K562 (cell line): Measurements from ENCODE around the gene ITGA2B. TPM values are rescaled to one million over a fixed set of nuclear protein-coding genes. Genes with fewer than 3 reads are reported as not detected.

Experiments used
- ARHGAP35 ChIP-seq: fragments of 450-650 bp; IDR thresholded peaks from 2 replicates; pipeline ENCODE4 v1.6.1; 2018; ENCODE audit not compliant: partially characterized antibody
- ARID2 ChIP-seq: fragments of 450-650 bp; IDR thresholded peaks from 2 replicates; pipeline ENCODE4 v1.6.1; 2017; ENCODE audit warnings: antibody characterized with exemption, mild to moderate bottlenecking
- DACH1 ChIP-seq: fragments of 450-650 bp; IDR thresholded peaks from 2 replicates; pipeline ENCODE4 v1.6.1; 2018; ENCODE audit not compliant: partially characterized antibody
- GABPB1 ChIP-seq: sonication (generic); formaldehyde crosslinking; IDR thresholded peaks from 2 replicates; pipeline ENCODE4 v1.8.0; 2022; ENCODE audit warnings: mild to moderate bottlenecking, missing genetic modification reagents
- ILK ChIP-seq: fragments of 450-650 bp; IDR thresholded peaks from 2 replicates; pipeline ENCODE4 v1.6.1; 2016; ENCODE audit warnings: missing genetic modification characterization, low read depth, mild to moderate bottlenecking, missing compliant biosample characterization, moderate library complexity, borderline replicate concordance
- JUN ChIP-seq, 2 experiments: sonication (generic) in 1 of 2; formaldehyde crosslinking in 1 of 2; IDR thresholded peaks; 2 replicates each; pipeline versions ENCODE4 v1.6.1 to v1.8.0; 2012 to 2022; ENCODE audit warnings: borderline replicate concordance in 2 of 2, mild to moderate bottlenecking in 2 of 2, improper control_type of control experiment in 1 of 2, low read depth in 1 of 2, low read length in 1 of 2, missing genetic modification reagents in 1 of 2
- NEUROD1 ChIP-seq: fragments of 150-350 bp; IDR thresholded peaks from 2 replicates; pipeline ENCODE4 v1.6.1; 2014; ENCODE audit warnings: borderline replicate concordance, low read length, low read depth; ENCODE audit not compliant: partially characterized antibody
- RHOXF2B ChIP-seq: fragments of 250-450 bp; sonication (Bioruptor Pico); conservative IDR thresholded peaks from 2 replicates; pipeline ENCODE4 v1.5.1; 2021
- ZNF165 ChIP-seq: fragments of 250-450 bp; sonication (Bioruptor Pico); IDR thresholded peaks from 2 replicates; pipeline ENCODE4 v1.4.0; 2020; ENCODE audit warnings: borderline replicate concordance
- polyA plus RNA-seq, 8 experiments: library from polyadenylated mRNA; depleted of rRNA in 4 of 8; stranded (reverse) in 5 of 8; unstranded in 3 of 8; fragments of >200 nt; fragmentation: Nextera tagmentation in 2 of 8; fragmentation: Illumina TruSeq in 1 of 8; extraction: Ambion mirVana in 2 of 8; extraction: Trizol in 1 of 8; gene quantifications; 2 replicates each; pipeline versions ENCODE4 v1.2.1 to v1.2.3, GENCODE V29; 2011 to 2014; ENCODE audit warnings: inconsistent platforms in 1 of 8, missing spikeins in 1 of 8
- total RNA-seq, 7 experiments: library from RNA; depleted of rRNA in 6 of 7; stranded (reverse); fragments of >200 nt in 6 of 7; fragmentation: Illumina TruSeq in 2 of 7; extraction: Trizol in 2 of 7; gene quantifications; 2 replicates each; pipeline versions ENCODE4 v1.2.1 to v1.2.3, GENCODE V29; 2011 to 2021; ENCODE audit warnings: low replicate concordance in 1 of 7
- TF ChIP-seq, protein P1 (sequence below): fragments of 250-450 bp; sonication (Bioruptor Pico); IDR thresholded peaks from 2 replicates; pipeline ENCODE4 v1.5.0; 2021
- TF ChIP-seq, protein P2 (sequence below), 2 experiments: IDR thresholded peaks; 2 replicates each; pipeline ENCODE4 v1.6.1; 2011; ENCODE audit warnings: borderline replicate concordance in 1 of 2, control low read depth in 1 of 2, low read depth in 1 of 2, low read length in 1 of 2, mild to moderate bottlenecking in 1 of 2, mixed read lengths in 1 of 2, moderate library complexity in 1 of 2; ENCODE audit not compliant: insufficient read depth in 1 of 2, insufficient read length in 1 of 2, poor library complexity in 1 of 2, severe bottlenecking in 1 of 2; ENCODE audit errors: extremely low read depth in 1 of 2
- TF ChIP-seq, protein P3 (sequence below): fragments of 450-650 bp; formaldehyde crosslinking; IDR thresholded peaks from 2 replicates; pipeline ENCODE4 v1.4.0; 2020; ENCODE audit warnings: mild to moderate bottlenecking, moderate library complexity

Gene ITGA2B
- total and polyA plus RNA-seq, 9 of the 15 experiments (the other 6 are each of a cell fraction or from before 2014, with no cell fraction given): 1.1 to 26.4 (median 5.6) TPM

DNA sequence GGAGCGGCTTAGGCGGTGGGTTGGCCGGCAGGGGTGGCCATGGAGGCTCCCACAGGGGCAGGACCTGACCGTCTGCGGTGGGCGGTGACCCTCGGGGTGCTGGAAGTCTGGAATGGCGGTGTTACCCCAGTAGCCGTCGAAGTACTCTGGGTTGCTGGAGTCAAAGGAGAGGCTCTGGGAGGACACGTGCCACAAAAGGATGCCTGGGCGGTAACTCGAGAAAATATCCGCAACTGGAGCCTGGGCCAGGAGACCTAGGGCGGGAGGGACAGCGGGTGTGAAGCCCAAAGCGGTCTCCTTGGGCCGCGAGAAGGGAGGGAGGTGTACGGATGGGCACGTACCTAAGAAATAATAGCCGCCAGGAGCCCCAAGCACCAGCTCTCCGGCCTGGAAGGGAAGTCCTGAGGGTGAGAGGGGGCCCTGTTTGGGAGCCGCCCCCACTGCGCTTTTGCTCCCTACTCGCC, 4.6 kb downstream of the ITGA2B start (continued):
- TF ChIP-seq, protein P1, sequence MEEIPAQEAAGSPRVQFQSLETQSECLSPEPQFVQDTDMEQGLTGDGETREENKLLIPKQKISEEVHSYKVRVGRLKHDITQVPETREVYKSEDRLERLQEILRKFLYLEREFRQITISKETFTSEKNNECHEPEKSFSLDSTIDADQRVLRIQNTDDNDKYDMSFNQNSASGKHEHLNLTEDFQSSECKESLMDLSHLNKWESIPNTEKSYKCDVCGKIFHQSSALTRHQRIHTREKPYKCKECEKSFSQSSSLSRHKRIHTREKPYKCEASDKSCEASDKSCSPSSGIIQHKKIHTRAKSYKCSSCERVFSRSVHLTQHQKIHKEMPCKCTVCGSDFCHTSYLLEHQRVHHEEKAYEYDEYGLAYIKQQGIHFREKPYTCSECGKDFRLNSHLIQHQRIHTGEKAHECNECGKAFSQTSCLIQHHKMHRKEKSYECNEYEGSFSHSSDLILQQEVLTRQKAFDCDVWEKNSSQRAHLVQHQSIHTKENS (CRISPR knock-in tag): no peak
- TF ChIP-seq, protein P2, sequence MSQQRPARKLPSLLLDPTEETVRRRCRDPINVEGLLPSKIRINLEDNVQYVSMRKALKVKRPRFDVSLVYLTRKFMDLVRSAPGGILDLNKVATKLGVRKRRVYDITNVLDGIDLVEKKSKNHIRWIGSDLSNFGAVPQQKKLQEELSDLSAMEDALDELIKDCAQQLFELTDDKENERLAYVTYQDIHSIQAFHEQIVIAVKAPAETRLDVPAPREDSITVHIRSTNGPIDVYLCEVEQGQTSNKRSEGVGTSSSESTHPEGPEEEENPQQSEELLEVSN (IDR thresholded peaks at IDR 0.05; ENCODE audit: borderline replicate concordance in 1 of 2, extremely low read depth in 1 of 2, insufficient read depth in 1 of 2, insufficient read length in 1 of 2, low read depth in 1 of 2, low read length in 1 of 2, poor library complexity in 1 of 2, severe bottlenecking in 1 of 2): peak; percentile 77 to 91
- TF ChIP-seq ARHGAP35 (no peak), JUN (IDR thresholded peaks at IDR 0.05; ENCODE audit: borderline replicate concordance, low read depth, low read length) (no peak), JUN (CRISPR knock-in tag; IDR thresholded peaks at IDR 0.05; ENCODE audit: borderline replicate concordance) (0 out of 2 replicates have a peak, but pooled peaks have one; percentile 42), ILK (tag) (no peak), NEUROD1 (no peak), ZNF165 (no peak), RHOXF2B (CRISPR knock-in tag) (no peak), DACH1 (no peak), ARID2 (no peak), GABPB1 (CRISPR knock-in tag) (no peak)
- TF ChIP-seq, protein P3, sequence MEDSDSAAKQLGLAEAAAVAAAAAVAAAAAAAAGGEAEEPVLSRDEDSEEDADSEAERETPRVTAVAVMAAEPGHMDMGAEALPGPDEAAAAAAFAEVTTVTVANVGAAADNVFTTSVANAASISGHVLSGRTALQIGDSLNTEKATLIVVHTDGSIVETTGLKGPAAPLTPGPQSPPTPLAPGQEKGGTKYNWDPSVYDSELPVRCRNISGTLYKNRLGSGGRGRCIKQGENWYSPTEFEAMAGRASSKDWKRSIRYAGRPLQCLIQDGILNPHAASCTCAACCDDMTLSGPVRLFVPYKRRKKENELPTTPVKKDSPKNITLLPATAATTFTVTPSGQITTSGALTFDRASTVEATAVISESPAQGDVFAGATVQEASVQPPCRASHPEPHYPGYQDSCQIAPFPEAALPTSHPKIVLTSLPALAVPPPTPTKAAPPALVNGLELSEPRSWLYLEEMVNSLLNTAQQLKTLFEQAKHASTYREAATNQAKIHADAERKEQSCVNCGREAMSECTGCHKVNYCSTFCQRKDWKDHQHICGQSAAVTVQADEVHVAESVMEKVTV (CRISPR knock-in tag): no peak
